GM18498 (cell line): ENCODE measurements around the gene ZNF135.

ENCODE experiments used
- ATAC-seq: cut with Tn5 transposase; IDR thresholded peaks from one replicate; pipeline ENCODE4 v1.9.1; 2021; ENCODE audit warnings: mild to moderate bottlenecking, moderate library complexity; ENCODE audit not compliant: unreplicated experiment

The ZNF135 gene

GRCh38 chr19:58089846-58090245, 30.8 kb downstream of the ZNF135 start:
- no peak for ATAC-seq

GRCh38 chr19:58091251-58091995, 32.3 kb downstream of the ZNF135 start:
- ATAC-seq: no peak

- ATAC-seq: no peak
Measured at GRCh38 chr19:58093071-58093470, 34.0 kb downstream of the ZNF135 start.

- no peak for ATAC-seq
Measured at GRCh38 chr19:58095328-58095727, 36.2 kb downstream of the ZNF135 start.

- no peak for ATAC-seq
Measured at GRCh38 chr19:58096884-58097283, 37.8 kb downstream of the ZNF135 start.

GRCh38 chr19:58097349-58097748, 38.3 kb downstream of the ZNF135 start:
- ATAC-seq: no peak

GRCh38 chr19:58097781-58098681, 38.9 kb downstream of the ZNF135 start, which contains the start of gene ZSCAN18:
TSS of gene ZSCAN18 (minus strand) at chr19:58098231. CDS start at chr19:58090267, 7,964 bp downstream.
- peak; percentile 95 for ATAC-seq

GRCh38 chr19:58098682-58098998, 39.6 kb downstream of the ZNF135 start:
- ATAC-seq: no peak

GRCh38 chr19:58107778-58108545, 48.9 kb downstream of the ZNF135 start:
- no peak for ATAC-seq

- no peak for ATAC-seq
Measured at GRCh38 chr19:58108546-58108817, 49.4 kb downstream of the ZNF135 start.

GRCh38 chr19:58117841-58118575, 58.9 kb downstream of the ZNF135 start:
- no peak for ATAC-seq

- no peak for ATAC-seq
Measured at GRCh38 chr19:58118979-58119733, 60.1 kb downstream of the ZNF135 start.
